ENCODE data around the gene CNTNAP2.

DNA sequence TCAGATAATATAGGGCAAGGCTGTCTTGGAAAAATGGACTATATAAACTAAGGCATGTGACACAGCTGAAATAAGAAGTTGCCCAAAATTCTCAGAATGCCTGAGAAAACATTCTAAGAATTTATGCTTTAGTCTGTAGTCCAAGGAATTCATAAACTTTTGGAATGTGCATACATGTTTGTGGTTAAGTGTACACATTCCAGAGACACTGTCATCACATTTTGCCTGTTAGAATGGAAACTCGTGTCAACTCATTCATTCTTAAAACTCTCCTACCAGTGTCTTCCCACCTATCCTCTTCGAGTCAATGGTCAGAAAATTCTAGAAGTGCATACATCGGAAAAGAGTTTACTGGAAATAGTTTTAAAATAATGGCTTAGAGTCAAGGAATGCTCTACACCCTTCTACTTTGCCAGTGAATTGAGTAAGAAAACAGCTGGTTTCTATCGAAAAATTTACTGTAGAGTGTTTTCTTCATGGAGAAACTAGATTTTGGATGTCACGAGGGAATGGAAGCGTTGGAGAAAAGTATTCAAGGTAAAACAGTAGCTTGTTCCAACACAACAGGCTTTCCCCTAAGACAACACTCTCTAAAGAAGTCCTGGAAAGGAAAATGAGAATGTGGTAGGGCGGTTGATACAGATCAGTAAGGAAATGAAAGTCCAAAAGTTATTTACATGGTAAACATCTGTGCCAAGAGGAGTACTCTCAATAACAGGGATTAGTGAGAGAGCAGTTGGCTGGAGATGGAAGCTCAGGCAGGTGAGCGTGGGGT is 1296.4 kb downstream of the CNTNAP2 start:
- TF ChIP-seq, protein P1, sequence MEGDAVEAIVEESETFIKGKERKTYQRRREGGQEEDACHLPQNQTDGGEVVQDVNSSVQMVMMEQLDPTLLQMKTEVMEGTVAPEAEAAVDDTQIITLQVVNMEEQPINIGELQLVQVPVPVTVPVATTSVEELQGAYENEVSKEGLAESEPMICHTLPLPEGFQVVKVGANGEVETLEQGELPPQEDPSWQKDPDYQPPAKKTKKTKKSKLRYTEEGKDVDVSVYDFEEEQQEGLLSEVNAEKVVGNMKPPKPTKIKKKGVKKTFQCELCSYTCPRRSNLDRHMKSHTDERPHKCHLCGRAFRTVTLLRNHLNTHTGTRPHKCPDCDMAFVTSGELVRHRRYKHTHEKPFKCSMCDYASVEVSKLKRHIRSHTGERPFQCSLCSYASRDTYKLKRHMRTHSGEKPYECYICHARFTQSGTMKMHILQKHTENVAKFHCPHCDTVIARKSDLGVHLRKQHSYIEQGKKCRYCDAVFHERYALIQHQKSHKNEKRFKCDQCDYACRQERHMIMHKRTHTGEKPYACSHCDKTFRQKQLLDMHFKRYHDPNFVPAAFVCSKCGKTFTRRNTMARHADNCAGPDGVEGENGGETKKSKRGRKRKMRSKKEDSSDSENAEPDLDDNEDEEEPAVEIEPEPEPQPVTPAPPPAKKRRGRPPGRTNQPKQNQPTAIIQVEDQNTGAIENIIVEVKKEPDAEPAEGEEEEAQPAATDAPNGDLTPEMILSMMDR (conservative IDR thresholded peaks at IDR 0.05 in 1 of 2, IDR thresholded peaks at IDR 0.05 in 1 of 2; ENCODE audit: low read depth in 1 of 2, low read length in 2 of 2): no peak
- no peak for TF ChIP-seq EZH2 (IDR thresholded peaks at IDR 0.05; ENCODE audit: low read length, missing control alignments)

All from fibroblast of lung (primary cell).